GM12891 (cell line): ENCODE measurements around the gene LAMP1.

Source experiments
- PAX5 ChIP-seq: IDR thresholded peaks from 2 replicates; pipeline ENCODE4 v1.6.1; 2011; ENCODE audit warnings: low read length, moderate library complexity, mild to moderate bottlenecking; ENCODE audit not compliant: insufficient read depth, severe bottlenecking
- POLR2A ChIP-seq: IDR thresholded peaks from 2 replicates; pipeline ENCODE4 v1.6.1; 2011; ENCODE audit warnings: low read depth, low read length, control low read depth
- POLR2AphosphoS5 ChIP-seq: IDR thresholded peaks from 2 replicates; pipeline ENCODE4 v1.6.1; 2011; ENCODE audit warnings: low read depth, low read length, control low read depth
- SPI1 ChIP-seq: IDR thresholded peaks from 2 replicates; pipeline ENCODE4 v1.6.1; 2011; ENCODE audit warnings: low read depth, low read length, control low read depth
- TAF1 ChIP-seq: IDR thresholded peaks from 2 replicates; pipeline ENCODE4 v1.6.1; 2011; ENCODE audit warnings: low read depth, low read length, control low read depth

- TF ChIP-seq POLR2A (no peak), PAX5 (no peak), POLR2AphosphoS5 (no peak), TAF1 (no peak), SPI1 (no peak)
These were observed 48.4 kb downstream of the LAMP1 start for GRCh38 chr13:113345486-113345885.
